ENCODE data around the gene SLC29A4.
"Not testable (repeated sequence)": the region's sequence is repeated elsewhere in the genome, so short reads cannot be mapped to it uniquely, and the experiment has no call there.

Gene SLC29A4

DNA sequence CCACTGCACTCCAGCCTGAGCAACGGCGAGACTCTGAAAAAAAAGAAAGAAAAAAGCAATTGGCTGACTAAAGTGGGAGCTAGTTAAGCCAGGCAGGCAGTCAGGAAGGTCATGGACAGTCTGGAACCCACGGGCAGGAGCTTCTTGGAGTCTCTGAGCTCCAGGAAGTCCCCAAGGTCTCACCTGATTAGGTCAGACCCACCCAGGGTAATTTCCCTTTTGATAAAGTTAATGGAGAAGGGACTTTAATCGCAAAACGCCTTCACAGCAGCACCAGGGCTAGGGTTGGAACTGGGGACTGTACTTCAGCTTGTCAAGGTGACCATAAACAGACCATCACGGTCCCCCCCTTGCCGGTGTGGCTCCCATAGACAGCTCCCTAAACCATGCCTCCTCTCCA, 6.6 kb downstream of the SLC29A4 start:
- Histone ChIP-seq H3K27me3 (ENCODE audit: control insufficient read depth, insufficient read depth, low read length) (peaks cover 5% of the 10 kb centered on the region), H3K9ac (ENCODE audit: low read length) (no peak overlapping the region), H3K36me3 (ENCODE audit: control insufficient read depth, low read depth, low read length) (no peaks in the 10 kb centered on the region), H3K9me3 (ENCODE audit: control insufficient read depth, low read depth, low read length) (no peaks in the 10 kb centered on the region), H3K4me3 (ENCODE audit: low read length) (no peak overlapping the region), H3K4me1 (ENCODE audit: control insufficient read depth, low read depth, low read length) (no peaks in the 10 kb centered on the region), H3K27ac (ENCODE audit: low read length) (no peak overlapping the region)

- Histone ChIP-seq H3K4me3 (ENCODE audit: low read length) (no peak overlapping the region), H3K9ac (ENCODE audit: low read length) (no peak overlapping the region), H3K4me1 (ENCODE audit: control insufficient read depth, low read depth, low read length) (no peaks in the 10 kb centered on the region), H3K27me3 (ENCODE audit: control insufficient read depth, insufficient read depth, low read length) (no peaks in the 10 kb centered on the region), H3K27ac (ENCODE audit: low read length) (no peak overlapping the region), H3K36me3 (ENCODE audit: control insufficient read depth, low read depth, low read length) (no peaks in the 10 kb centered on the region), H3K9me3 (ENCODE audit: control insufficient read depth, low read depth, low read length) (no peaks in the 10 kb centered on the region)
Measured at GRCh38 chr7:5291301-5291700, 8.6 kb downstream of the SLC29A4 start.

DNA sequence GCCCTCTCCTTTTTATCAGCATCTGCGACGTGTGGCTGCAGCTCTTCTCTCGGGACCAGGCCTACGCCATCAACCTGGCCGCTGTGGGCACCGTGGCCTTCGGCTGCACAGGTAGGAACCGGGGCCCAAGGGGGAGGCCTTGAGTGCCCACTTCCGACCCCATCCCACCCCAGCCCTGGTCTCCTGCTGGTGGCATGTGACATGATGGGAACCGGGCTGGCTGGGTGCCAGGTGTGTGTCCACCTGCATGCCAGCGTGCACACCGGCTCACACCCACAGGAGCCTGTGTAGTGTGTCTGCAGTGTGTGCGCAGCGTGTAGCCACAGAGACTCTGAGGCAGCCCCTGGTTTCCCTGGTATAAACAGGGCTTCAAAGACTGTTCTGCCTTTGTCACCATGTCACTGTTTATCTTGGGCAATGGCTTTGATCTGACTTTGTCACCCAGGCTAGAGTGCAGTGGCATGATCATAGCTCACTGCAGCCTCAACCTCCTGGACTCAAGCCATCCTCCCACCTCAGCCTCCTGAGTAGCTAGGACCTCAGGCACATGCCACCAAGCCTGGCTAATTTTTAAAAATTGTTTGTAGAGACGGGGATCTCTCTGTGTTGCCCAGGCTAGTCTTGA, 9.1 kb downstream of the SLC29A4 start:
- H3K4me1 ChIP-seq (ENCODE audit: control insufficient read depth, low read depth, low read length); H3K9ac ChIP-seq (ENCODE audit: low read length); H3K27ac ChIP-seq (ENCODE audit: low read length); H3K36me3 ChIP-seq (ENCODE audit: control insufficient read depth, low read depth, low read length); H3K4me3 ChIP-seq (ENCODE audit: low read length); H3K27me3 ChIP-seq (ENCODE audit: control insufficient read depth, insufficient read depth, low read length); H3K9me3 ChIP-seq (ENCODE audit: control insufficient read depth, low read depth, low read length): not testable (repeated sequence)

DNA sequence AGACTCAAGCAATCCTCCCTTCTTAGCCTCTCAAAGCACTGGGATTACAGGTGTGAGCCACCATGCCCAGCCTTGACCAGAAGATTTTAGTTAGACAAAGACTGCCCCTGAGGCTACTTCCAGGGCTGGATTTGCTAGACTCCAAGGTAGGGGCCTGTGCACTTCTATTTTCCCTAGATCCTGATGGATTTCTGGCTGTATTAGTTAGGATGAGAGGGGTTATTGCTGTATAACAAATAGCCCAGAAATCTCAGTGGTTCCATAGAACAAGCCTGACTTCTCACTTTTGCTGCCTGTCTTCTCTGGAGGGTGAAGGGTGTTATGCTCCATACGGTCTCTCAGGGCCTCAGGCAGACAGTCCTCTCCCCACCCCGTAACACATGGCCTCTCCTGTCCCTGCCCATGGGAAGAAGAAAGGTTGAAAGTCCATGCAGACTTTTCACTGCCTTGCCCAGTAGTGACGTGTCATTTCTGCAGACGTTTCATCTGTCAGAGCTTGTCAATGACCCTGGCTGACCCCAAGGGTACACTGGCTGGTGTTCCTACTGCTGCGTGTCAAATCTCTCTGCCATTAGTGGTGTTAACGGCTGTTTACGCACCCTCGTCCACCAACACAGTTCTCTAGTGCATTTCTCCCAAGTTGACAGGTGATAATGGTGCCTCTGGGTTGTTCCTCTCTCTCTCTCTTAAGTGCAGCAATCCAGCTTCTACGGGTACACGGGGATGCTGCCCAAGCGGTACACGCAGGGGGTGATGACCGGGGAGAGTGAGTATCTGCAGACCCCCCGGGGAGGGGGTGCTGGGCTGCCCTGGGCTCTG, 11.6 kb downstream of the SLC29A4 start:
- Histone ChIP-seq H3K4me1 (ENCODE audit: control insufficient read depth, low read depth, low read length) (no peaks in the 10 kb centered on the region), H3K4me3 (ENCODE audit: low read length) (no peak overlapping the region), H3K27ac (ENCODE audit: low read length) (no peak overlapping the region), H3K36me3 (ENCODE audit: control insufficient read depth, low read depth, low read length) (no peaks in the 10 kb centered on the region), H3K27me3 (ENCODE audit: control insufficient read depth, insufficient read depth, low read length) (peaks cover 11% of the 10 kb centered on the region), H3K9ac (ENCODE audit: low read length) (no peak overlapping the region), H3K9me3 (ENCODE audit: control insufficient read depth, low read depth, low read length) (no peaks in the 10 kb centered on the region)

DNA sequence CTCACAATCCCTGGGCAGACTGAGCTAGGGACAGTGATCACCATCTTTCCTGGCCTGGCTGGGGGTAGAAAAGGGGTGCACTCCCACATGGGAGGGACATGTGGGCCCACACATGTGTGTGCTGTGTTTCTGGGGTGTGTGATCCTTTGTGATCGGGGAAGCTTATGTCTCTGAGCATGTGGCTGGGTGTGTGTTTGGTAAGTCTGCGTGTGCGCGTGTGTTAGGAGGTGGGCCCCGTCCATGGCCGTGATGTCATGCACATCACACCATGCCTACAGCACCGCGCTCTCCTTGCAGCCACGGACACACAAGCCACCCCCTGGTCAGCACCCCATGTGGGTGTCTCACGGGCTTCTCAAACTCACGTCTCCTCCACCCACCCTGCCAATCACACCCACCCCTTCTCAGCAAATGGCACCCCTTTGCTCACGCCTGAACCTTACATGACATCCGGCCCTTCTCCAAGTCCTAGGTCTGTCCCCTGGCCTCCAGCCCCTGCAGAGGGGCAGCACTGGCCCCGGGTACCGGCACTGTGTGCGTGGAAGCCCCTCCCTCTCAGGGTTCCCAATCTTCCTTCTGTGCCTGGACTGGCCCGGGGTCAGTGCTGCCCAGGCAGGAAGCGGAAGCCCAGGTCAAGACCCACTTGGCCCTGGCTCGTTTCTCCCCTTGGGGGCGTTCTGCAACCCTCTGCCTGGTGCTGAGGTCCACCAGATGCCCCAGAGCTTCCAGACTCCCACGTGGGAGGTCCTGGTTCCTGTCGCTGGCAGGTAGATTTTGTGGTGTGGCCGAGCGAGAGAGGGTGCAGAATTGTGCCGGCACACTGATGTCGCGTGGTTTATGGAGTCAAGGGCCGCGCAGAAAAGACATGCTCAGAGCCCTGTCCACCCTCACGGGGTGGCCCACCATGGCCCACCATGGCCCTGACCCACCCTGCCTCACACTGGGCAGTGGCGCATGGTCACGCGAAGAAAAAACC, 12.6 kb downstream of the SLC29A4 start:
- H3K9ac ChIP-seq (ENCODE audit: low read length) = no peak overlapping the region
- no peaks in the 10 kb centered on the region for H3K36me3 ChIP-seq (ENCODE audit: control insufficient read depth, low read depth, low read length)
- H3K9me3 ChIP-seq (ENCODE audit: control insufficient read depth, low read depth, low read length) = no peaks in the 10 kb centered on the region
- H3K4me3 ChIP-seq (ENCODE audit: low read length) = peak overlapping the region; percentile 67
- no peaks in the 10 kb centered on the region for H3K4me1 ChIP-seq (ENCODE audit: control insufficient read depth, low read depth, low read length)
- H3K27me3 ChIP-seq (ENCODE audit: control insufficient read depth, insufficient read depth, low read length) = peaks cover 11% of the 10 kb centered on the region
- H3K27ac ChIP-seq (ENCODE audit: low read length) = no peak overlapping the region

- peaks cover 11% of the 10 kb centered on the region for H3K27me3 ChIP-seq (ENCODE audit: control insufficient read depth, insufficient read depth, low read length)
- H3K4me1 ChIP-seq (ENCODE audit: control insufficient read depth, low read depth, low read length) = no peaks in the 10 kb centered on the region
- H3K9ac ChIP-seq (ENCODE audit: low read length) = peak overlapping the region; percentile 22
- no peaks in the 10 kb centered on the region for H3K9me3 ChIP-seq (ENCODE audit: control insufficient read depth, low read depth, low read length)
- peak overlapping the region; percentile 67 for H3K4me3 ChIP-seq (ENCODE audit: low read length)
- H3K36me3 ChIP-seq (ENCODE audit: control insufficient read depth, low read depth, low read length) = no peaks in the 10 kb centered on the region
- no peak overlapping the region for H3K27ac ChIP-seq (ENCODE audit: low read length)
Measured at GRCh38 chr7:5296015-5296610, 13.4 kb downstream of the SLC29A4 start.

- Histone ChIP-seq H3K9me3 (ENCODE audit: control insufficient read depth, low read depth, low read length) (no peaks in the 10 kb centered on the region), H3K27ac (ENCODE audit: low read length) (no peak overlapping the region), H3K4me3 (ENCODE audit: low read length) (peak overlapping the region; percentile 42), H3K9ac (ENCODE audit: low read length) (no peak overlapping the region), H3K36me3 (ENCODE audit: control insufficient read depth, low read depth, low read length) (no peaks in the 10 kb centered on the region), H3K27me3 (ENCODE audit: control insufficient read depth, insufficient read depth, low read length) (peaks cover 11% of the 10 kb centered on the region), H3K4me1 (ENCODE audit: control insufficient read depth, low read depth, low read length) (no peaks in the 10 kb centered on the region)
Measured at GRCh38 chr7:5296611-5297226, 14.0 kb downstream of the SLC29A4 start.

GRCh38 chr7:5300366-5300765, 17.6 kb downstream of the SLC29A4 start:
- Histone ChIP-seq H3K36me3 (ENCODE audit: control insufficient read depth, low read depth, low read length) (no peaks in the 10 kb centered on the region), H3K4me3 (ENCODE audit: low read length) (no peak overlapping the region), H3K27me3 (ENCODE audit: control insufficient read depth, insufficient read depth, low read length) (peaks cover 11% of the 10 kb centered on the region), H3K27ac (ENCODE audit: low read length) (no peak overlapping the region), H3K9me3 (ENCODE audit: control insufficient read depth, low read depth, low read length) (no peaks in the 10 kb centered on the region), H3K9ac (ENCODE audit: low read length) (no peak overlapping the region), H3K4me1 (ENCODE audit: control insufficient read depth, low read depth, low read length) (no peaks in the 10 kb centered on the region)

GRCh38 chr7:5302577-5302976, 19.8 kb downstream of the SLC29A4 start:
- Histone ChIP-seq H3K9ac (ENCODE audit: low read length) (no peak overlapping the region), H3K36me3 (ENCODE audit: control insufficient read depth, low read depth, low read length) (no peaks in the 10 kb centered on the region), H3K4me3 (ENCODE audit: low read length) (no peak overlapping the region), H3K27me3 (ENCODE audit: control insufficient read depth, insufficient read depth, low read length) (peaks cover 6% of the 10 kb centered on the region), H3K27ac (ENCODE audit: low read length) (no peak overlapping the region), H3K4me1 (ENCODE audit: control insufficient read depth, low read depth, low read length) (no peaks in the 10 kb centered on the region), H3K9me3 (ENCODE audit: control insufficient read depth, low read depth, low read length) (no peaks in the 10 kb centered on the region)

- Histone ChIP-seq H3K36me3 (ENCODE audit: control insufficient read depth, low read depth, low read length) (no peaks in the 10 kb centered on the region), H3K9ac (ENCODE audit: low read length) (no peak overlapping the region), H3K4me1 (ENCODE audit: control insufficient read depth, low read depth, low read length) (no peaks in the 10 kb centered on the region), H3K27me3 (ENCODE audit: control insufficient read depth, insufficient read depth, low read length) (peaks cover under 1% of the 10 kb centered on the region), H3K27ac (ENCODE audit: low read length) (no peak overlapping the region), H3K9me3 (ENCODE audit: control insufficient read depth, low read depth, low read length) (no peaks in the 10 kb centered on the region), H3K4me3 (ENCODE audit: low read length) (no peak overlapping the region)
Measured at GRCh38 chr7:5303061-5303460, 20.3 kb downstream of the SLC29A4 start.

Data from iPS-18a (cell line).